ENCODE results near the gene RO60. TPM values are rescaled to one million over a fixed set of nuclear protein-coding genes. Genes with fewer than 3 reads are reported as not detected.

Gene RO60
- total and polyA plus RNA-seq, 3 donors from 2014 or later = 26.7 to 96.3 (median 95.8) TPM

- H3K27ac ChIP-seq = no peak overlapping the region
- H3K9me3 ChIP-seq = no peaks in the 10 kb centered on the region
- TF ChIP-seq CTCF (IDR thresholded peaks at IDR 0.05) (no peak), POLR2A (IDR thresholded peaks at IDR 0.05) (no peak)
- no peaks in the 10 kb centered on the region for H3K27me3 ChIP-seq
- DNase-seq = no peak
- WGBS, 2 donors = 84 to 88% methylated on average over 2 of the region's 2 CpGs
- H3K4me1 ChIP-seq = no peaks in the 10 kb centered on the region
- H3K4me3 ChIP-seq = no peak overlapping the region
- intact Hi-C loops (cut with DNase I; ENCODE audit: low total_unique reads) = no loop called here
- H3K36me3 ChIP-seq (ENCODE audit: low read depth, missing control alignments) = no peaks in the 10 kb centered on the region
Observed at GRCh38 chr1:193014400-193014799, 45.0 kb upstream of the RO60 start.

- Histone ChIP-seq H3K27me3 (no peaks in the 10 kb centered on the region), H3K4me1 (no peaks in the 10 kb centered on the region), H3K4me3 (no peak overlapping the region), H3K9me3 (no peaks in the 10 kb centered on the region), H3K27ac (no peak overlapping the region), H3K36me3 (ENCODE audit: low read depth, missing control alignments) (no peaks in the 10 kb centered on the region)
- DNase-seq = no peak
- intact Hi-C loops (cut with DNase I; ENCODE audit: low total_unique reads) = no loop called here
- TF ChIP-seq CTCF (IDR thresholded peaks at IDR 0.05) (no peak), POLR2A (IDR thresholded peaks at IDR 0.05) (no peak)
Observed at GRCh38 chr1:193016788-193017187, 42.6 kb upstream of the RO60 start.

GRCh38 chr1:193019442-193020026 is 39.9 kb upstream of the RO60 start:
- no peak overlapping the region for H3K27ac ChIP-seq
- TF ChIP-seq CTCF (IDR thresholded peaks at IDR 0.05) (peak in 2 of 3 experiments; percentile 30 to 51), POLR2A (IDR thresholded peaks at IDR 0.05) (no peak)
- no peaks in the 10 kb centered on the region for H3K4me1 ChIP-seq
- H3K36me3 ChIP-seq (ENCODE audit: low read depth, missing control alignments) = no peaks in the 10 kb centered on the region
- intact Hi-C loops (cut with DNase I; ENCODE audit: low total_unique reads) = no loop called here
- H3K9me3 ChIP-seq = no peaks in the 10 kb centered on the region
- H3K27me3 ChIP-seq = no peaks in the 10 kb centered on the region
- no peak for DNase-seq
- H3K4me3 ChIP-seq = no peak overlapping the region

- no peak for DNase-seq
- Histone ChIP-seq H3K36me3 (ENCODE audit: low read depth, missing control alignments) (no peaks in the 10 kb centered on the region), H3K4me3 (no peak overlapping the region), H3K4me1 (no peaks in the 10 kb centered on the region), H3K27me3 (no peaks in the 10 kb centered on the region), H3K27ac (no peak overlapping the region), H3K9me3 (no peaks in the 10 kb centered on the region)
- no peak for TF ChIP-seq CTCF (IDR thresholded peaks at IDR 0.05)
- TF ChIP-seq POLR2A (IDR thresholded peaks at IDR 0.05) = no peak
- intact Hi-C loops (cut with DNase I; ENCODE audit: low total_unique reads) = no loop called here
Observed at GRCh38 chr1:193025218-193025617, 34.2 kb upstream of the RO60 start.

- no peak overlapping the region for H3K27ac ChIP-seq
- 77 to 78% methylated on average over 1 of the region's 1 CpG for WGBS, 2 donors
- no peaks in the 10 kb centered on the region for H3K4me1 ChIP-seq
- intact Hi-C loops (cut with DNase I; ENCODE audit: low total_unique reads) = no loop called here
- no peak overlapping the region for H3K4me3 ChIP-seq
- H3K27me3 ChIP-seq = no peaks in the 10 kb centered on the region
- DNase-seq = no peak
- TF ChIP-seq POLR2A (IDR thresholded peaks at IDR 0.05) = no peak
- no peak for TF ChIP-seq CTCF (IDR thresholded peaks at IDR 0.05)
- H3K9me3 ChIP-seq = no peaks in the 10 kb centered on the region
- H3K36me3 ChIP-seq (ENCODE audit: low read depth, missing control alignments) = no peaks in the 10 kb centered on the region
Observed at GRCh38 chr1:193030280-193030679, 29.1 kb upstream of the RO60 start.
